ENCODE data around the gene DNA2.
"Not testable (repeated sequence)": the region's sequence is repeated elsewhere in the genome, so short reads cannot be mapped to it uniquely, and the experiment has no call there.

Gene DNA2, protein sequence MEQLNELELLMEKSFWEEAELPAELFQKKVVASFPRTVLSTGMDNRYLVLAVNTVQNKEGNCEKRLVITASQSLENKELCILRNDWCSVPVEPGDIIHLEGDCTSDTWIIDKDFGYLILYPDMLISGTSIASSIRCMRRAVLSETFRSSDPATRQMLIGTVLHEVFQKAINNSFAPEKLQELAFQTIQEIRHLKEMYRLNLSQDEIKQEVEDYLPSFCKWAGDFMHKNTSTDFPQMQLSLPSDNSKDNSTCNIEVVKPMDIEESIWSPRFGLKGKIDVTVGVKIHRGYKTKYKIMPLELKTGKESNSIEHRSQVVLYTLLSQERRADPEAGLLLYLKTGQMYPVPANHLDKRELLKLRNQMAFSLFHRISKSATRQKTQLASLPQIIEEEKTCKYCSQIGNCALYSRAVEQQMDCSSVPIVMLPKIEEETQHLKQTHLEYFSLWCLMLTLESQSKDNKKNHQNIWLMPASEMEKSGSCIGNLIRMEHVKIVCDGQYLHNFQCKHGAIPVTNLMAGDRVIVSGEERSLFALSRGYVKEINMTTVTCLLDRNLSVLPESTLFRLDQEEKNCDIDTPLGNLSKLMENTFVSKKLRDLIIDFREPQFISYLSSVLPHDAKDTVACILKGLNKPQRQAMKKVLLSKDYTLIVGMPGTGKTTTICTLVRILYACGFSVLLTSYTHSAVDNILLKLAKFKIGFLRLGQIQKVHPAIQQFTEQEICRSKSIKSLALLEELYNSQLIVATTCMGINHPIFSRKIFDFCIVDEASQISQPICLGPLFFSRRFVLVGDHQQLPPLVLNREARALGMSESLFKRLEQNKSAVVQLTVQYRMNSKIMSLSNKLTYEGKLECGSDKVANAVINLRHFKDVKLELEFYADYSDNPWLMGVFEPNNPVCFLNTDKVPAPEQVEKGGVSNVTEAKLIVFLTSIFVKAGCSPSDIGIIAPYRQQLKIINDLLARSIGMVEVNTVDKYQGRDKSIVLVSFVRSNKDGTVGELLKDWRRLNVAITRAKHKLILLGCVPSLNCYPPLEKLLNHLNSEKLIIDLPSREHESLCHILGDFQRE

DNA sequence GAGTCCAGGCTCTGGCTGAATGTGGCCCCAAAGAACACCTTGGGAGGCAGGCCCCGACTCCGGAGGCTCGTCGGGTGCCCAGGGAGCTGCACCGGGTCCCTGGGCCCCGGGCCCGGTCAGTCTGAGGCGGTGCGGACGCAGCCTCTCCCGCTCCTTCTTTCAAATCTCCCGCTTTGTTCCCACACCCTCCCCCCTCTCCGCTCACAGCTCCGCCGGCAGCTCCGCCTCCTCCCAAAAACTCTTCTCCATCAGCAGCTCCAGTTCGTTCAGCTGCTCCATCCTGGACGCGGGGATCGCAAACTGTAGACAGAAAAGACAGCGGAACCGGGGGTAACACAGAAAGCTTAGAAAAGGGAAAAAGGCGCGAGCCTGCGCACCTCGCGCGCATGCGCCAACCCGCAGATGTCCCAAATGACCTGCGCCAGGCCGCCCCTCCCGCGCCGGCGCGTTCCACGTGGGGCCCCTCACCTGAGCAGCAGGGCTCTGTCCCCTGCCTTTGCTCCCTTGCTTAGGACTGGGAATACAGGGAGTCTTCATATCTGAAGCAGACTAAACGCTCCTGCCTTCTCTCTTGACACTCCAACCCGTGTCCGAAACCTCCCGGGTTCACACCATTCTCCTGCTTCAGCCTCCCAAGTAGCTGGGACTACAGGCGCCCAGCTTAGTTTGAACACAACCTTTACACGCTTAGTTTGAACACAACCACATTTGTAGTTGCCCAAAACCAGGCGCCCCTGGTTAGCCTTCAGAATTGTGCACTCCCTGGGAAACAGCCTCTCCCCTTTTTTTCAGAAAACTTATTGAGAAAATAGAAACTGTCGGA, at the start of gene DNA2:
Gene DNA2, minus strand, starts transcription at position 388 of the 823 bp plus-strand sequence. Its CDS starts 109 bp downstream, at position 279.
- peak; percentile 19 for DNase-seq (ENCODE audit: low read depth)

DNA sequence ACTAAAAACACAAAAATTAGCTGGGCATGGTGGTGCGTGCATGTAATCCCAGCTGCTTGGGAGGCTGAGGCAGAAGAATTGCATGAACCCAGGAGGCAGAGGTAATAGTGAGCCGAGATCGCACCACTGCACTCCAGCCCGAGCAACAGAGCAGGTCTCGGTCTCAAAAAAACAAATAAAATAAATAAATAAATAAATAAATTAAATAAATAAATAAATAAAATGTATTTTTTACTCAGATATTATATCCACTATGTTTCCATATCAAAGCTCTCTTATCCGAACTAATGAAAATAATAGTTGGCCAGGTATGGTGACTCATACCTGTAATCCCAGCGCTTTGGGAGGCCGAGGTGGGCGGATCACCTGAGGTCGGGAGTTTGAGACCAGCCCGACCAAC, 46.8 kb upstream of the DNA2 start:
- DNase-seq (ENCODE audit: low read depth): not testable (repeated sequence)

DNA sequence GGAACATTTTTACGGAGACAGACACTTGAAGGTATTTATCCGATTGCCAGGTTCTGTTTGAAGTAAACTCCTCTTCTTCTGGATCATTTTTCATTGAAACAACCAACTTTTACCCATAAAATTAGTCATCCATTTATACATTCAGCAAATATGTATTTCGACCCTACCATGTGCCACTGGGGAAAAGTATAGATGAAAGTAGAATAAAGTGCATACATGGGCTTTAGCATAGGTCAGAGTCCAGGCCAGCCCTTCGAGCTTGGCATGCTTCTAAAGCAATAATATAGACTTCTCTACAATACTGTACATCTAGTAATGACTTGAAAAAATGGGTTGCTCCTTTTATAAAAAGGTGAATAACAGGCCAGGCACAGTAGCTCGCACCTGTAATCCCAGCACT, 45.4 kb upstream of the DNA2 start:
- DNase-seq (ENCODE audit: low read depth): no peak

DNA sequence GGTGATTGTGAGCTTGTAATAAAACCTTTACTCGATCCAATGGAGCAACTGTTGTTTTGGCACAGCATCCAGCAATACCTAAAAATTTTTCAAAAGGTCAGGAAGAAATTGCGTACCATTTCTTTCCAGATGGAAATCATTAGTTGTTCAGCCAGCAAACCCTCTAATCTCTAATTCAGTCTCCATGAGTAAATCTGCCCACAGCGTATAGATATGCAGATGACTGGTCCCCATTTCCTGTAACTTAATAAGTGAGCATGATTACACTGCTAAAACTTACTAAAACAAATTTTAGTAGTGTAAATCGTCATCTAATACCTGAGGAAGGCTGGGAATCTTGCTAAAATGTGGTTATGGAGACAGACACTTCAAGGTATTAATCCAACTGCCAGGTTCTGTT, 45.0 kb upstream of the DNA2 start:
- no peak for DNase-seq (ENCODE audit: low read depth)

DNA sequence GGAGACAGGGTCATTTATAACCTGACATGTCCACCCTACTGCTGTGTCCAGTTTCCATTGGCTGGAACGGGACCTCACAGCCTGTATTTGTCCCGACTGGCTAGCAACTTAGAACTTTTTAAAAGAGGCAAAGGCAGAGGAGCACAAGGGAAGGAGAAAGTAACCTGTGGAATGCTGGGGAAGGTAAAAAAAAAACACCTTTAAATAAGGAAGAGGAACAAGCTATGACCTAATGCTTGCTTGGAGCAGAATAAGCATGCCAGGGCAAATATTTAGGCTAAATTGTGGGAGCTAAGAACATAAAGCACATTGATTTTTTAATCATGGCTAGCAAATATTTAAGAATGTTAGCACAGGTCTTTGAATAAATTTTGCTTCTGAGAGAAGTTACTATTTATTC, 44.4 kb upstream of the DNA2 start:
- not testable (repeated sequence) for DNase-seq (ENCODE audit: low read depth)

DNA sequence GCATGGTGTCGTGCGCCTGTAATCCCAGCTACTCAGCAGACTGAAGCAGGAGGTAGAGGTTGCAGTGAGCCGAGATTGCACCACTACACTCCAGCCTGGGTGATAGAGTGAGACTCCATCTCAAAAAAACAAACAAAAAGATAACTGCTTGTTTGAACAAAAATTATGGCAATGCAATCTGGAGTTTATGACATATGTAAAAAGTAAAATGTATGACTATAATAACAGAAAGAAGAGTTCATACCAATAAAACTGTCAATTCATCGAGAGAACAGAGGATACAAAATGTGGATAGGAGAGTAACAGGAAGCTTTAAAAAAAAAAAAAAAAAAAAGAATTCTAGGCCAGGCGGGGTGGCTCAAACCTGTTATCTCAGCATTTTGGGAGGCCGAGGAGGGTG, 36.3 kb upstream of the DNA2 start:
- DNase-seq (ENCODE audit: low read depth): no peak

DNA sequence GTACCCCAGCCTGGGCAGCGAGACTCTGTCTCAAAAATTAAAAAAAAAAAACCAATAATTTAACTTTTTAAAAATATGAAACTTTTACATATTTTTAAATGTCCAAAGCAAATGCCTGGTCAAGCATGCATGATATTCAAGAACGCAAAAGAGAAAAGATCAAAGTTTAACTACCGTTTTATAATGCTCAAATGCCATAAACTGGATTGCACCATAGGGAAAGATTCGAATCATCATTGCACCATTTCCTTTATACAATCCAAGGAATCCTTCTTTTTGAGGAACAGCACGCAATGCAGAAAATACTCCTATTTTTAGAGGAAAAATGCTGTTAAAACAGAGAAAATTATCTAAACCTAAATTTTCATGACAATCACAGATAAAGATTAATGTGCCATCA, 34.6 kb upstream of the DNA2 start:
- no peak for DNase-seq (ENCODE audit: low read depth)

DNA sequence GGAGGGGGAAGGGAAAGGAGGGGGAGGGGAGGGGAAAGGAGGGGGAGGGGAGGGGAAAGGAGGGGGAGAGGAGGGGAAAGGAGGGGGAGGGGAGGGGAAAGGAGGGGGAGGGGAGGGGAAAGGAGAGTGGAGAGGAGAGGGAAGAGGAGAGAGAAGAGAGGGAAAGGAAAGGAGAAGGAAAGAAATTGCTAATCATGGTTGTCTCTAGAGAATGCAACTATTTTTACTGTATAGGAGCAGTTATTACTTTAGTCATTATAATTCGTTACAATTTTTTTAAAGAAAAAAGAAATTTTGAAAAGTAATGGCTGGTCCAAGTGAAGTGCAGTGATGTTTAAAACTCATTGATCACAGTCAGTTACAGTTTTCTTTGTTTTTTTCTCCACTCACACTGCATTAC, 31.1 kb upstream of the DNA2 start:
- DNase-seq (ENCODE audit: low read depth): no peak

DNA sequence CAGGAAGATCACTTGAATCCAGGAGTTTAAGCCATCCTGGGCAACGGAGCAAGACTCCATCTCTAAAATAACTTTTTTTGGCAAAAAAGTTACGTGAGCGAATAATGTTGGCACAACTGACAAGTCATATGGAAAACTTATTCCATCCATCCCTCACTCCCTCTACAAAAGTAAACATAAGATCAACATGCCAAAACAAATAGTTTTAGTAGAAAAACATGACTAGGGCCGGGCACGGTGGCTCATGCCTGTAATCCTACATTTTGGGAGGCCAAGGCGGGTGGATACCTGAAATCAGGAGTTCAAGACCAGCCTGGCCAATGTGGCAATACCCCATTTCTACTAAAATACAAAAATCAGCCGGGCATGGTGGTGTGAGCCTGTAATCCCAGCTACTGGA, 29.9 kb upstream of the DNA2 start:
- no peak for DNase-seq (ENCODE audit: low read depth)

DNA sequence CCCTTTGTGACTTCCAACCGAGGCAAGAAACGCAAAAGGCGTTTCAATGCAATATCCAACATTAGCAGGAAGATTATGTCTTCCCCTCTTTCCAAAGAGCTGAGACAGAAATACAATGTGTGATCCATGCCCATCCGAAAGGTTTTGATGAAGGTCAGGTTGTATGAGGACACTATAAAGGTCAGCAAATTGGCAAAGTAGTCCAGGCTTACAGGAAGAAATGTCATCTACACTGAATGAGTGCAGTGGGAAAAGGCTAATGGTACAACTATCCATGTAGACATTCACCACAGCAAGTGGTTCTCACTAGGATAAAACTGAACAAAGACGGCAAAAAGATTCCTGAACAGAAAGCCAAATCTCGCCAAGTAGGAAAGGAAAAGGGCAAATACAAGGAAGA, 27.8 kb upstream of the DNA2 start:
- DNase-seq (ENCODE audit: low read depth): no peak

DNA sequence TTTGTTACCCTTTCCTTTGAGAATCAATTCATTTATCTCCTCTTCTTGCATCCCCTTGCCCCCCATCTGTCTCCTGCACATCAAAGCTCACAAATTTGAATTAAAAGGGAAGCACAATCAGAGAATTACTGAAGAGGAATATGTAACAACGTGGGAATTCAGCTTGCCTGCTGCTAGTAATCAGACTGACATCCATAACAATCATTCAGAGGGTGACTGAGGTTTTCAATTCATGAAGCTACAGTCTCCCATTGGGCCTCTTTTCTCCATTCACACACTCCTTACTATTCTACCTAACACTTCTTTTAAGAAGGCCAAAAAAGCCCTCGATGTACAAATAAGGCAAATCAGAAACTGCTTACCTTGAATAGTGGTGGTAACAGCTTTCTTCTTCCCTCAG, 24.3 kb upstream of the DNA2 start:
- DNase-seq (ENCODE audit: low read depth): no peak

DNA sequence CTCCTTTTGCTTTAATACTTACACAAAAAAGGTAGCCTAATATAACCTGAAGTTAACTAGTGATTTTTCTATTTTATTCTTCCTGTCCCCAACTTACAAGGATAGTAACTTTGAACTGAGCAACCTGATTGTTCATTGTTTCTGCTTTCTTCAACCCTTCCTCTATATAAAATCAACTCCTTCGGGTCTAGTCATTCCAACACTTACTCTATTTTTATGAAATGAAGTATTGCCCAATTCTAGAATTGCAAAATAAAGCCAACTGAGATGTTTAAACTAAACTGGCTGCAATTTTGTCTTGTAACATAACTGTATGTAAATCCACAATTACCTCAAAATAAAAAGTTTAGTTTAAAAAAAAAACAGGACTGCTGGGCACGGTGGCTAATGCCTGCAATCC, 20.3 kb upstream of the DNA2 start:
- DNase-seq (ENCODE audit: low read depth): no peak

DNA sequence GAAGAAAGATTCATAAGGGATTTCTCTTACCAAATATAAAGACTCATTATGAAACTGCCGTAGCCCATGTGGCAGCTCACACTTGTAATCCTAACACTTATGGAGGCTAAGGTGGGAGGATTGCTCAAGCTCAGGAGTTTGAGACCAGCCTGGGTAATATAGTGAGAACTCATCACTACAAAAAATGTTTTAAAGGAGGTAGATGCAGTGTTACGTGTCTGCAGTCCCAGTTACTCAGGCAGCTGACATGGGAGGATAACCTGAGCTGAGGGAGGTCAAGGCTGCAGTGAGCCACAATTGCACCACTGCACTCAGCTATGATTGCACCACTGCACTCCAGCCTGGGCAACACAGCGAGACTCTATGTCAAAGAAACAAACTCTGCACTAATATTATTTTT, 18.1 kb upstream of the DNA2 start:
- no peak for DNase-seq (ENCODE audit: low read depth)

DNA sequence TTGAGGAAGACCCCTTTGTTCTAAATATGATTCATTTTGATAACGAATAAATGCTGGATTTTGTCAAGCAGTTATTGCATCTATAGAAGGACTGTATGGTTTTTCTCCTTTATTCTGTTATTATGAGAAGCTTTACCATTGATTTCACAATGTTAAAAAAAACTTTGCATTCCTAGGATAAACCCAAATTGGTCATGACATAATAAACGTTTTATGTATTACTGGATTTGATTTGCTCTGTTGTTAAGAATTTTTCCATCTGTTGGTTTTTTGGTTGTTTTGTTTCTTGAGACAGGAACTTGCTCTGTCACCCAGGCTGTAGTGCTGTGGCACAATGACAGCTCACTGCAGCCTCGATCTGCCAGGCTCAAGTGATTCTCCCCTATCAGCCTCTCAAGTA, 2.2 kb upstream of the DNA2 start:
- peak; percentile 17 for DNase-seq (ENCODE audit: low read depth)

DNA sequence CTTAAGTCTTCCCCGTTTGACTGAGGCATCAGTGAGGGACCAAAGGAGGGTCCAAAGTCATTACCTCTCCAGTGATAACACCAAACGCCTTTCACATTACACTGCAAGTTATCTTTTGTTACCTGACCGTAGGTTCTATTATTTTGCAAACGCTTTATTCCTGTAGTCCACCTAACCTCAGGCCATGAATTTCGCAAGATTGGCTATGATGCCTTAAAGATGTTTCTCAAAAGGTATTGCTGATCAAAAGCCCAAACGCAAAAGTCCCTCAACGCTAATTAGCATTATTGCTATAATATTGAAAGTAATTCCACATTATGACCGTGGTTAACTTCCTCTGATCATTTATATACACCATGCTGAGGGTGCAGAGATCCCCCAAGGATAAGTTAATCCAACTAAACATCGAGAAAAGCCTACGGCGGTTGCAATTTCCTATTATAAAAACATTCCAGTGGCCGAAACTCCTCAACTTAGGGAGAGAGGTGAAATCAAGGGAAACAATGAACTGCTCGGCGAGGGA, 649 bp downstream of the DNA2 start:
- DNase-seq (ENCODE audit: low read depth): no peak

DNA sequence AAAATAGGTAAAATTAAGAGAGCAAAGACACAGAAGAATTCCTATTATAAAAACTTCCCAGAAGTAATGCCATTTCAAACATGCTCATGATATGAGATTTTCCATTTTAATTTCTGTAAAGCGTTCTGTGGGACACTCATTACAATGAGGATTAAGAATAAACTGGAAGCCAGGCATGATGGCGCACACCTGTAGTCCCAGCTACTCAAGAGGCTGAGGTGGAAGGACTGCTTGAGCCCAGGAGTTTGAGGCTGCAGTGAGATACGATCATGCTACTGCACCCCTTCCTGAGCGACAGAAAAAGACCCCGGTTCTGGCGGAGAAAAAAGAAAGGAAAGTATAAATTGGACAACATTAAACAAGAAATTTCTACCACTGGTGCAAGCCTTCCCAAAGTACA, 1.5 kb downstream of the DNA2 start:
- DNase-seq (ENCODE audit: low read depth): no peak

DNA sequence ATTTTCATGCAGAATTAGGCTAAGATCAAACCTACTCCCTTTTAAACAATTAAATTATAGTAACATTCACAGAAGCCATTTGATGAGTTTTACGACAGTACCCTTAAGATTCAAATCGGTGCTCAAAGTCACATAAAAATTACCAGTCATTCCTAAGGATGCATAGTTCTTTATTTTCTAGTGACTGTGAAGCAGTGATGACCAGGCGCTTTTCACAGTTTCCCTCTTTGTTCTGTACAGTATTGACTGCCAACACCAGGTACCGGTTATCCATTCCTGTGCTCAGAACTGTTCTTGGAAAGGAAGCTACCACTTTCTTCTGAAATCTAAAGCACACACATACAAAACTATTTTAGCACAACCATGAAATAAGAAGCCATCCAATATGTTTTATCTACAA, 1.9 kb downstream of the DNA2 start:
- DNase-seq (ENCODE audit: low read depth): no peak

DNA sequence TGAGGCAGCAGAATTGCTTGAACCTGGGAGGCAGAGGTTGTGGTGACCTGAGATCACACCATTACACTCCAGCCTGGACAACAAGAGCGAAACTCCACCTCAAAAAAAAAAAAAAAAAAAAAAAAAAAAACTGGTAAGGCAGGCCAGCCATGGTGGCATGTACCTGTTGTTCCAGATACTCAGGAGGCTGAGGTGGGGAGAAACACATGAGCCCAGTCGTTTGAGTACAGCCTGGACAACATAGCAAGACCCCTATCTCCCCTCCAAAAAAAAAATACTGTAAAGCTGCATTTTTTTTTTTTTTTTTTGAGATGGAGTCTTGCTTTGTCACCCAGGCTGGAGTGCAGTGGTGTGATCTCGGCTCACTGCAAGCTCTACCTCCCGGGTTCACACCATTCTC, 7.0 kb downstream of the DNA2 start:
- DNase-seq (ENCODE audit: low read depth): not testable (repeated sequence)

DNA sequence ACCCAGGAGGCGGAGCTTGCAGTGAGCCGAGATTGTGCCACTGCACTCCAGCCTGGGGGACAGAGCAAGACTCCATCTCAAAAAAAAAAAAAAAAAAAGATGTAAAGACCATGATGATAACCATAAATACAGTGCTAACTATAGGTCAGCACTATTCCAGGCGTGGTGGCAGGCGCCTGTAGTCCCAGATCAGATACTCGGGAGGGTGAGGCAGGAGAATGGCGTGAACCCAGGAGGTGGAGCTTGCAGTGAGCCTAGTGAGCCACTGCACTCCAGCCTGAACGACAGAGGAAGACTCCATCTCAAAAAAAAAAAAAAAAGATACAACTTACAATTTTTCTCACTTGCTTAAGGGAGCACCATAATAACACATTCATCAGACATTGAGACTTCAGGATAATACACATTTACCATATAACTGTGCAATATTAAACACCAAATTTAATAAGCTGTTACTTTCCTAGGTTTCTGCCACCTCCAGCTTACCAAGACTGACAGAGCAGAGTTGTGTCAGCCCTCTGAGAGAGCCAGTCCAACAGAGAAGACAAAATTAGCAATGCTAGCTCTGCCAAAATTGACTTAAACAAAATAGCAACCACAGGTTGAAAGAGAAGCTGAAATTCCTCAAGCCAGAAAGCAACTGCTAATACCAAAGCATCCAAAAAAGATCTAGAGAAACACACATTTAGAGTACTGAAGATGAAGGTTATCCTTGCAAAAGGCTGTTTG, 8.2 kb downstream of the DNA2 start:
- DNase-seq (ENCODE audit: low read depth): no peak

DNA sequence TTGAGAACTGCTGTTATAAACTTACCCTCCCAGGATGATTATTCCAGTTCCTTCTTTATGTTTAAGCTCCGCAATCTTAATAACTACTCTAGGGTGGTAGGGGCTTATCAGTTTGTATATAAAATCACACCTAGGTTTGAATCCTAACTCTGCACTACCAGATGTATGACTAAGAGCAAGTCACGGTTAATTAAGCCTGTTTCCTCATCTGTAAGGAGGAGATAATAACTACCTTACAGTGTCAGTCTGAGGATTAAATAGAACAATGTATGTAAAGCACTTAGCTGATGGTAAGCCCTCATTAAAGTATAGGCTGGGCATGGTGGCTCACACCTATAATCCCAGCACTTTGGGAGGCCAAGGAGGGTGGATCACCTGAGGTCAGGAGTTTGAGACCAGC, 9.2 kb downstream of the DNA2 start:
- no peak for DNase-seq (ENCODE audit: low read depth)

DNA sequence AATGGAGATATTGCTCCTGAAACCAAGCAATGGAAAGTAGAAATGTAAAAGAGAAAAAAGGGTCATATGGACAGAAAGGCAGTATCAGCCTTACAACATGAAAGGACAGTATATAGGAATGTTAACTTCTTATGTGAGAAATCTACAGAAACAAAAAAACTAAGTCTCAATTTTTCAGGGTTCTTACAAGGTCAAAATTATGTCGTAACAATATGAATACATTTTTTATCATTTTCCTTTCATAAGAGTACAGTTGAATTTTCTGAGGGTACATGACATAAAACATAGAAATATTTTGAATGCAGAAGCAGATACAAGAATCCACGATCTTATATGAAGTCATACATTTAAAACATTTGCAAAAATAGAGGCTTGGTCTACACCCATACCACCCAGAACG, 10.7 kb downstream of the DNA2 start:
- DNase-seq (ENCODE audit: low read depth): no peak
